Heart left ventricle (tissue), 16 donors: ENCODE data around the gene SMDT1. TPM values are rescaled to one million over a fixed set of nuclear protein-coding genes. Genes with fewer than 3 reads are reported as not detected.
"Not testable (repeated sequence)": the region's sequence is repeated elsewhere in the genome, so short reads cannot be mapped to it uniquely, and the experiment has no call there.

Source experiments
- ATAC-seq, 4 donors: fragments of 200-7000 bp; cut with Tn5 transposase; one replicate each; pipeline ENCODE4 v1.9.1; 2020 to 2022; ENCODE audit warnings: moderate library complexity in 4 of 4, mild to moderate bottlenecking in 3 of 4, moderate number of reproducible peaks in 1 of 4
- DNase-seq, 5 donors: peaks; one replicate each; pipeline ENCODE4 v3.0.0-alpha.2; 2020
- H3K27ac ChIP-seq, 12 donors: fragments of 200-600 bp; sonication (generic) in 4 of 12; one replicate each; pipeline versions ENCODE4 v1.5.0 to v1.8.0; 2016 to 2022; ENCODE audit warnings: mild to moderate bottlenecking in 2 of 12
- H3K27me3 ChIP-seq, 9 donors: fragments of 200-600 bp; sonication (generic) in 2 of 9; one replicate each; pipeline versions ENCODE4 v1.5.1 to v1.8.0; 2016 to 2022; ENCODE audit warnings: mild to moderate bottlenecking in 3 of 9
- H3K36me3 ChIP-seq, 9 donors: fragments of 200-600 bp; sonication (generic) in 2 of 9; one replicate each; pipeline versions ENCODE4 v1.5.0 to v1.8.0; 2018 to 2022; ENCODE audit warnings: mild to moderate bottlenecking in 2 of 9
- H3K4me1 ChIP-seq, 12 donors: fragments of 200-600 bp; sonication (generic) in 4 of 12; one replicate each; pipeline versions ENCODE4 v1.5.0 to v1.8.0; 2016 to 2022; ENCODE audit warnings: mild to moderate bottlenecking in 3 of 12
- H3K4me3 ChIP-seq, 12 donors: fragments of 200-600 bp; sonication (generic) in 4 of 12; one replicate each; pipeline versions ENCODE4 v1.5.0 to v1.8.0; 2017 to 2022; ENCODE audit warnings: mild to moderate bottlenecking in 9 of 12, moderate library complexity in 4 of 12
- H3K9me3 ChIP-seq, 12 donors: fragments of 200-600 bp; sonication (generic) in 4 of 12; one replicate each; pipeline versions ENCODE4 v1.5.0 to v1.8.0; 2016 to 2022; ENCODE audit warnings: mild to moderate bottlenecking in 1 of 12
- CTCF ChIP-seq, 12 donors: fragments of 200-600 bp; sonication (generic) in 4 of 12; IDR thresholded peaks; one replicate each; pipeline versions ENCODE4 v1.5.0 to v1.8.0; 2018 to 2022; ENCODE audit warnings: antibody characterized with exemption in 12 of 12, mild to moderate bottlenecking in 5 of 12
- POLR2A ChIP-seq, 2 donors: fragments of 450-650 bp; IDR thresholded peaks; one replicate each; pipeline ENCODE4 v1.6.1; 2017; ENCODE audit warnings: antibody characterized with exemption in 2 of 2, mild to moderate bottlenecking in 2 of 2, moderate library complexity in 2 of 2
- WGBS, 4 donors: extraction: QIAGEN DNeasy Blood & Tissue Kit in 2 of 4; methylation state at CpG; one replicate each; pipeline versions ENCODE4 v1.1.5 to v1.1.7; 2013 to 2018; 5-methylcytosine and 5-hydroxymethylcytosine counted together
- intact Hi-C, 10 donors: fragments of 100-400 bp; cut with DNase I; formaldehyde crosslinking; loops; one replicate each; pipeline versions ENCODE4 v1.11.1 to v1.14.2; 2022
- polyA plus RNA-seq, 2 donors: library from polyadenylated mRNA; stranded (reverse); fragments of 200-250 nt; gene quantifications; one replicate each; pipeline ENCODE4 v1.2.3, GENCODE V29; 2013
- total RNA-seq, 9 donors: library from RNA; depleted of rRNA in 2 of 9; stranded (reverse); fragments of >200 nt in 2 of 9; fragmentation: NEBNext Ultra II Directional in 3 of 9; extraction: Animal tissue kit (Norgen Biotek cat#: 25700) in 3 of 9; gene quantifications; one replicate each; pipeline versions ENCODE4 v1.1.0 to v1.2.4, GENCODE V29; 2016 to 2023
- donor health status: ischemic (EF 13 %, LVEDD 7.1; RV severe dilation, severe dysfunction).
- donor health status: healthy with polysubstance abuse.
- donor health status: DM: no; HTN: yes; CAD: no.
- donor health status: DM: no; HTN: no; CAD: no.
- donor health status: ischemic (EF 25% LVEDD 6.9; RV normal size, moderate dysfunction).
- donor health status: ischemic (EF 25% LVEDD 5.7; RV mildly dilated, moderate dysfunction).
- donor health status: healthy.
- donor health status: DM: yes; HTN: yes; CAD: no.
- donor health status: ischemic (EF 35%, LVEDD 5.7; RV mildly dilated, moderate dysfunction).
- donor health status: nonischemic (EF 11% LVEDD 7.7; RV severe dilation, severe dysfunction).
- donor health status: DM: yes; HTN: yes; CAD: no.
- donor health status: PGD.
- donor health status: ischemic (EF 29% LVEDD 5.4; RV normal size, mild dysfunction).
- donor health status: nonischemic (EF 23%, LVEDD 6.1; RV moderate dilation, normal function).

The SMDT1 gene
- total and polyA plus RNA-seq, 11 donors, result 15.3 to 235 (median 117) TPM

- Histone ChIP-seq H3K36me3 (peaks cover 0 to 2% (median 0%) of the 10 kb centered on the region in 9 donors), H3K27me3 (no peaks in the 10 kb centered on the region), H3K4me3 (no peak overlapping the region), H3K9me3 (peaks cover 0 to 20% (median 11%) of the 10 kb centered on the region in 12 donors), H3K27ac (no peak overlapping the region), H3K4me1 (peaks cover 0 to 10% (median 0%) of the 10 kb centered on the region in 12 donors)
- intact Hi-C loops, result loop anchor here in 1 of 10 donors (10.0 kb wide), 1 partner anchor 152 kb away; the partner anchor contains the start of gene SEPTIN3
- no peak for DNase-seq
- TF ChIP-seq POLR2A (IDR thresholded peaks at IDR 0.05), result no peak
- no peak for TF ChIP-seq CTCF (IDR thresholded peaks at IDR 0.05)
- 90 to 96% (median 91%) methylated on average over 3 to 4 of the region's 4 CpGs for WGBS, 4 donors
- no peak for ATAC-seq
These were observed 37.4 kb downstream of the SMDT1 start for GRCh38 chr22:42116848-42117424.

- H3K36me3 ChIP-seq, H3K27me3 ChIP-seq, H3K9me3 ChIP-seq, intact Hi-C loops, H3K27ac ChIP-seq, DNase-seq, ATAC-seq: not testable (repeated sequence)
- WGBS, 4 donors, result 67 to 82% (median 75%) methylated on average over 15 of the region's 15 CpGs
- Histone ChIP-seq H3K4me1 (peaks cover 0 to 10% (median 0%) of the 10 kb centered on the region in 12 donors), H3K4me3 (peak overlapping the region in 1 of 12 donors; percentile 15)
These were observed 40.9 kb downstream of the SMDT1 start for GRCh38 chr22:42120231-42121021.

- H3K4me3 ChIP-seq, H3K27ac ChIP-seq, DNase-seq, H3K36me3 ChIP-seq, H3K27me3 ChIP-seq, ATAC-seq, H3K9me3 ChIP-seq, intact Hi-C loops: not testable (repeated sequence)
- WGBS, 4 donors, result no CpG with 5 or more reads among the region's 4 CpGs
- H3K4me1 ChIP-seq, result peaks cover 0 to 10% (median 0%) of the 10 kb centered on the region in 12 donors
These were observed 44.0 kb downstream of the SMDT1 start for GRCh38 chr22:42123529-42123928.

- H3K9me3 ChIP-seq, result peaks cover 0 to 4% (median 0%) of the 10 kb centered on the region in 12 donors
- TF ChIP-seq CTCF (IDR thresholded peaks at IDR 0.05), result no peak
- TF ChIP-seq POLR2A (IDR thresholded peaks at IDR 0.05), result no peak
- no peak overlapping the region for H3K4me3 ChIP-seq
- no peak for DNase-seq
- H3K36me3 ChIP-seq, result no peaks in the 10 kb centered on the region
- no peak for ATAC-seq
- no peak overlapping the region for H3K27ac ChIP-seq
- no peaks in the 10 kb centered on the region for H3K27me3 ChIP-seq
- intact Hi-C loops, result no loop called here
- 86 to 96% (median 92%) methylated on average over 12 to 16 of the region's 16 CpGs for WGBS, 4 donors
- no peaks in the 10 kb centered on the region for H3K4me1 ChIP-seq
These were observed 48.1 kb downstream of the SMDT1 start for GRCh38 chr22:42127606-42128005.

GRCh38 chr22:42128007-42128406 is 48.5 kb downstream of the SMDT1 start:
- H3K27me3 ChIP-seq, H3K4me3 ChIP-seq, DNase-seq, H3K36me3 ChIP-seq, intact Hi-C loops, H3K27ac ChIP-seq, H3K4me1 ChIP-seq, ATAC-seq, H3K9me3 ChIP-seq: not testable (repeated sequence)
- 84 to 90% (median 88%) methylated on average over 10 to 13 of the region's 13 CpGs for WGBS, 4 donors

GRCh38 chr22:42128776-42129694 is 49.5 kb downstream of the SMDT1 start:
- H3K27me3 ChIP-seq, H3K9me3 ChIP-seq, H3K4me1 ChIP-seq, H3K4me3 ChIP-seq, intact Hi-C loops, DNase-seq, H3K36me3 ChIP-seq, H3K27ac ChIP-seq: not testable (repeated sequence)
- ATAC-seq, result peak in 1 of 4 donors; percentile 15
- WGBS, 4 donors, result 63 to 86% (median 68%) methylated on average over 44 to 65 of the region's 65 CpGs

- H3K27ac ChIP-seq, H3K4me3 ChIP-seq, H3K36me3 ChIP-seq, H3K27me3 ChIP-seq, DNase-seq, intact Hi-C loops, H3K4me1 ChIP-seq, H3K9me3 ChIP-seq, ATAC-seq: not testable (repeated sequence)
- WGBS, 4 donors, result 0 to 63% (median 18%) methylated on average over 1 of the region's 7 CpGs
These were observed 50.7 kb downstream of the SMDT1 start for GRCh38 chr22:42130182-42130581.
